ENCODE results near the gene SNAI3. TPM values are rescaled to one million over a fixed set of nuclear protein-coding genes. Genes with fewer than 3 reads are reported as not detected.

The SNAI3 gene
- total RNA-seq = 1.8 TPM

DNA sequence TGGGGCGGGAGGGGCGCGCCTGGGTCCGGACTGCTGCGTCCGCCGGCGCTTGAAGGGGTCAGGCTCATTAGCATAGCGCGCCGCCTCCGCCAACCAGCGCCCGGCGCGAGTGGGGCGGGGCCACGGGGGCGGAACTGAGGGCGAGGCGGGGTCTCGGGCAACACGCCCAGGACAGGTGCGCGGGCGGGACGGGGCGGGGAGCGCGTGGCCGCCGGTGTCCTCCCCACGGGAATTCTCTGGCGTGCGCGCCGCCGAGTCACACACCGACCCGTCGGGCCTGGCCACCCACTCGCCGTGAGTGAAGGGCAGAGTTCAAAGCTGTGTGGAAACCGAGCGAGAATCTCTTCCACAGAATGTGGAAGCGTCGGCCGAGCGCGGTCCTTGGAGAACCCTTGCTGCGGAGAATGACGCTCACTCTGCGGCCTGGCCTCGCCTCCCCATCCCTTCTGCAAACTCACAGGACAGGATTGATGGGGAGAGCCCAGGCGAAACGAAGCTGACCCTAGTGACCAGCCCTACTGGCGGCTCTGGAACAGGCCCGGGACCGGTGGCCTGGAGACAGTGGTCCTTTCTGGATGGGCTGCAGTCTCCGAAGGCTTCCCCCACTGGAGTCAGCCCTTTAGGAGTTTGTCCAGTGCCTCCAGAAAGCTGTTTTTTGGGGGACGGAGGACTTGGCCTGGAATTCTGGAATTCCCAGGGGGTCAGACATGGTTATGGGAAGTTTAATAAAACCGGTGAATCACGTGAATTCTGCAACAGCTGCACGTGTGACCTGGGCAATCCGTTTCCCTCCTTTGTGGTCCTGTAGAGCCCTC, at the start of gene SNAI3:
SNAI3 (minus strand) TSS at position 69 of the 815 bp plus-strand sequence. CDS start 101 bp downstream, outside the sequence.
- DNase-seq (ENCODE audit: low spot score) = peak; percentile 85

DNA sequence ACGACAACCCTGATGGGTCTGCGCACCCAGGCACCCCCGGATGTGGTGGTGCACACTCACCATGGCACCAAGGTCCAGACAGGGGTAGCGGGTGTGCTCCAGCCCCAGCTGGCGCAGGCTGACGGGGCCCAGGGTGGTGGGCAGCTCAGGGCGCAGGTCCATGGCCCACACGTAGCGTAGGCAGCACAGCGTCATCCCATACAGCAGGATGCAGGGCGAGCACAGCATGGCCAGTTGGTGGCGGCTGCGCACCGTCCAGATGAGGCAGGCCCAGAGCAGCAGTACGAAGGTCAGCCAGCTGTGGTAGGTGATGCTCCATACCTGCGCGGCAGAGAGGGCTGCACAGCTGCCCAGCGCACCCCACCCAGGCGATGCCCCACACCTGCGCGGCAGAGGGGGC, 49.8 kb upstream of the SNAI3 start:
- no peak for DNase-seq (ENCODE audit: low spot score)

GRCh38 chr16:88735616-88736015, 49.3 kb upstream of the SNAI3 start:
- DNase-seq (ENCODE audit: low spot score) = no peak

DNA sequence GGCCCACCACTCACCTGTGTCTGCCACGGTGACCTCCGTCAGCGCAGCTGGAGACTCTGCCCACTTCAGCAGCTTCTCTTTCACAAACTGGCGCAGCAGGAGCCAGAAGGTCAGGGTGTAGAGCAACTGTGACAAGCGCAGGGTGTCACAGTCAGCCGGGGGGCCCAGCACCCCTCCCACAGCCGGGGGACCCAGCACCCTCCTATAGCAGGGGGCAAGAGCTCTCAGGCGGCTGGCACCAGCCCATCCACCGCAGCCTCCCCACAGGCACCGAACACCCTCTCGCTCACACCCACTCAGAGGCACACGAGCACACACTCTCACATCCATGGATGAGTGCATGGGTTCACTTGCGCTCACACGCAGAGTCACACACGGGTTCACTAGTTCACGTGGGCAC, 48.8 kb upstream of the SNAI3 start:
- DNase-seq (ENCODE audit: low spot score) = no peak

GRCh38 chr16:88734361-88734728, 48.0 kb upstream of the SNAI3 start:
- DNase-seq (ENCODE audit: low spot score) = no peak

- no peak for DNase-seq (ENCODE audit: low spot score)
Observed at GRCh38 chr16:88733630-88734360, 47.5 kb upstream of the SNAI3 start.

DNA sequence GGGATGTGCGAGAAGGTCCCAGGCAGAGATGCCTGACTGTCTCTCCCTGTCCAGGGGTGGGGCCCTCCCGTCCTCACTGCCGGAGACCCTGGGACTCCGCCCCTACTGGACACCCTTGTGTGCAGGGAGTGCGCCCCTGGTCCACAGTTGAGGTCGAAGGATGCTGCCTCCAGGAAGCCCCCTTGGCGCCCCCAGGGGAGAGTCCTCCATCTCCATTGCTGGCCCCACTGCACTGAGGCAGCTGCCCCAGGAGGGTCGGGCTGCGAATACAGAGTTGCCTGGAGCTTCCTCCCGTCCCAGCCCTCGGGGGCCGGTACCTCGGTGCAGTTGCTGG, 46.6 kb upstream of the SNAI3 start:
- no peak for DNase-seq (ENCODE audit: low spot score)

- no peak for DNase-seq (ENCODE audit: low spot score)
Observed at GRCh38 chr16:88732172-88732960, 46.1 kb upstream of the SNAI3 start.

DNA sequence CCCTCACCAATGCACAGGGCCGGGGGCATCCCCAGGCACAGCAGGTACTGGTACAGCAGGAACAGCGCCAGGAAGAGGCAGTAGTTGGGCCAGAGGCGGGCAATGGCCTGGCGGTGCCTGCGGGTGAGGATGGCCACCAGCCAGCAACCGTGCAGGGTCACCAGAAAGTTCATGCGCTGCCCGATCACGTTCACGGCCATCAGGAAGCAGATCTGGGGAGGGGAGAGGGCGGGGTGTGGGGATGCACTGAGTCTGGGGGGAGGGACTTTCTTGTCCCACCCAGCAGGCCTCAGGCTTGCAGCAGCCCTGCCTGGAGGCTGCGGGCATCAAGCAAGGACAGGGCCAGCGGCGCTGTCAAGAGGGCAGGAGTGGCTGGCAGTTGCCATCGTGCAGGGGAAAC, 45.4 kb upstream of the SNAI3 start:
- DNase-seq (ENCODE audit: low spot score) = no peak

- DNase-seq (ENCODE audit: low spot score) = no peak
Observed at GRCh38 chr16:88730632-88731607, 44.6 kb upstream of the SNAI3 start.

- no peak for DNase-seq (ENCODE audit: low spot score)
Observed at GRCh38 chr16:88727871-88728270, 41.6 kb upstream of the SNAI3 start.

DNA sequence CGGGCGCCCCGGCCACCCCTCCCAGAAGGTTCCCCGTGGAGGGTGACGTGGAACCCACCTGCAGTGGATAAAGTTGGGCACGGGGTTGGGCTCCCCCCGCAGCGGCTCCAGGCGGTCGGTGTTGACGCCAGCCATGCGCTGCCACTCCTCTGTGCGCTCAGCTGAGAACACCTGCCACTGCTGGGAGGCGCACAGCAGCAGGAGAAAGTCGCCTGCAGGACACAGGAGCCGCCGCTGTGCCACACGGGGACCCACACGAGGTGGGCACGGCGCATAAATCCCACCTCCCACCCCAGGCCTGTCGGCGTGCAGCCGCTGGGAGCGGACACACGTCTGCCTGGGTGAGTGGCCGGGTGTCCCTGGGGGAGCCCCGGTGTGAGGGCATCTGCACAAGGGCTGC, 40.7 kb upstream of the SNAI3 start:
- no peak for DNase-seq (ENCODE audit: low spot score)

DNA sequence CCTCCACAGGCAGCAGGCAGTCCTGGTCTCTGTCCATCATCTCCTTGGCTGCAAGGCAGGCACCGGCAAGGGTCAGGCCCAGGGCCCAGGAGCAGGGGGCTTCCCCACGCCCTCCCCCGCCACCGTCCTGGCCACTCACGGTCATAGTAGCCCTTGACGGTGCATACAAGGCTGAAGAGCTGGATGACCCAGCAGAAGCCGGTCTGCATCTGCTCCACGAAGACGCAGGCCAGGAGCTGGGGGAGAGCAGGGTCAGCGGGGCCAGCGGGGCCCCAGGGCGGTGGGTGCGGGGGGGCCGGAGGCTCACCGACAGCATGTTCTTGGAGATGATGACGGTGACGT, 40.1 kb upstream of the SNAI3 start:
- no peak for DNase-seq (ENCODE audit: low spot score)

GRCh38 chr16:88725609-88726407, 39.5 kb upstream of the SNAI3 start:
- DNase-seq (ENCODE audit: low spot score) = no peak

GRCh38 chr16:88724855-88725555, 38.7 kb upstream of the SNAI3 start:
- no peak for DNase-seq (ENCODE audit: low spot score)

DNA sequence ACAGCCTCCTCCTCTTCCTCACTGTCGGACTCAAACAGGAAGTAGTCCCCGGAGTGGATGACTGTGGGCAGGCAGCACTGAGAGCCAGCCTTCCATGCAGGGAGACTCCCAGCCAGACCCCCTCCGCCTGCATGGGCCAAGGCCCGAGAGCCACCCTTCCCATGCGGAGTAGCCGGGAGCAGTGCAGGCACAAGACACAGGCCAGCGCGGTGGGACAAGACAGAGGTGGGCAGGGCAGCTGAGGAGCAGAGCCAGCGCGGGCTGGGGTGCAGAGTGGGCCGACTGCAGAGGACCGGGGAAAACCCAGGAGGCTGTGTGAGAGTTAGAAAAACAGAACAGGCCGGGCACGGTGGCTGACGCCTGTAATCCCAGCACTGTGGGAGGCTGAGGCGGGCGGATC, 37.6 kb upstream of the SNAI3 start:
- no peak for DNase-seq (ENCODE audit: low spot score)

DNA sequence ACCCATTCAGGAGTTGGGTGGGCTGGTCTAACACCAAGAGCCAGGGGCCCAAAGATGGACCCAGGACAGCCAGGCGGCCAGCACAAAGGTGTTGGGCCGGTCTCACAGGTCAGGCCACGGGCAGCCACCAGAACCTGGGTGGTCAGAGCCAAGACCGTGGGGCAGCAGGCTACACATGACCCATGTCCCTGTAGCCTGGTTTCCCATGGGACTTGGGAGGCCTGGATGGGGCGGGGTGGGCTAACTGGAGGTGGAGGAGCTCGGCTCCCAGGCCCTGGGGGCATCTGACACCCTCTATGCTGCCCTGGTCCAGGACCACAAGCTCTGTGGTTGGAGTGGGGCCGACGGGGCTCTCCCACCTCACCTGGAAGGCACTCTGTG, 37.2 kb upstream of the SNAI3 start:
- DNase-seq (ENCODE audit: low spot score) = no peak

- DNase-seq (ENCODE audit: low spot score) = no peak
Observed at GRCh38 chr16:88722784-88723506, 36.6 kb upstream of the SNAI3 start.
